HAP-1 (cell line): ENCODE data around the gene PDAP1.
"Not testable (repeated sequence)": the region's sequence is repeated elsewhere in the genome, so short reads cannot be mapped to it uniquely, and the experiment has no call there.

ENCODE experiments used
- DNase-seq, 2 experiments: peaks; one replicate each; pipeline ENCODE4 v3.0.0-alpha.2; 2016 to 2020; ENCODE audit warnings: low spot score in 2 of 2
- H3K27me3 ChIP-seq: fragments of 250-450 bp; sonication (Bioruptor Pico); 2 replicates; pipeline ENCODE4 v1.5.1; 2020; ENCODE audit warnings: low read depth, mild to moderate bottlenecking, moderate library complexity
- H3K36me3 ChIP-seq: fragments of 250-450 bp; sonication (Bioruptor Pico); replicated peaks from 2 replicates; pipeline ENCODE4 v1.5.1; 2020; ENCODE audit warnings: mild to moderate bottlenecking
- H3K4me1 ChIP-seq: fragments of 250-450 bp; sonication (Bioruptor Pico); 2 replicates; pipeline ENCODE4 v1.5.1; 2020; ENCODE audit warnings: mild to moderate bottlenecking
- H3K4me3 ChIP-seq: fragments of 250-450 bp; sonication (Bioruptor Pico); 2 replicates; pipeline ENCODE4 v1.5.1; 2020; ENCODE audit warnings: mild to moderate bottlenecking, moderate library complexity
- H3K9me3 ChIP-seq: fragments of 250-450 bp; sonication (Bioruptor Pico); 2 replicates; pipeline ENCODE4 v1.5.1; 2020; ENCODE audit warnings: mild to moderate bottlenecking, moderate library complexity
- in situ Hi-C: fragments of 300-500 bp; cut with MboI; formaldehyde crosslinking; loops from 3 replicates; pipeline ENCODE4 v1.14.3; 2020; ENCODE audit warnings: low sequenced_read_pairs, inconsistent platforms, mixed read lengths

The PDAP1 gene

GRCh38 chr7:99384523-99384922, 23.9 kb downstream of the PDAP1 start:
- H3K9me3 ChIP-seq: no peaks in the 10 kb centered on the region
- H3K27me3 ChIP-seq: no peaks in the 10 kb centered on the region
- in situ Hi-C loops: no loop called here
- no peak for DNase-seq
- no peaks in the 10 kb centered on the region for H3K4me1 ChIP-seq
- H3K4me3 ChIP-seq: no peak overlapping the region
- peaks cover 18% of the 10 kb centered on the region for H3K36me3 ChIP-seq

- Histone ChIP-seq H3K4me3 (no peak overlapping the region), H3K4me1 (no peaks in the 10 kb centered on the region), H3K36me3 (peaks cover 18% of the 10 kb centered on the region), H3K27me3 (no peaks in the 10 kb centered on the region), H3K9me3 (no peaks in the 10 kb centered on the region)
- in situ Hi-C loops: no loop called here
- DNase-seq: no peak
Measured at GRCh38 chr7:99383791-99384370, 24.5 kb downstream of the PDAP1 start.

- no peaks in the 10 kb centered on the region for H3K27me3 ChIP-seq
- no peaks in the 10 kb centered on the region for H3K4me1 ChIP-seq
- in situ Hi-C loops: no loop called here
- no peak overlapping the region for H3K4me3 ChIP-seq
- H3K9me3 ChIP-seq: no peaks in the 10 kb centered on the region
- no peak for DNase-seq
- peaks cover 16% of the 10 kb centered on the region for H3K36me3 ChIP-seq
Measured at GRCh38 chr7:99383203-99383602, 25.2 kb downstream of the PDAP1 start.

- Histone ChIP-seq H3K9me3 (no peaks in the 10 kb centered on the region), H3K4me3 (no peak overlapping the region), H3K4me1 (no peaks in the 10 kb centered on the region), H3K27me3 (no peaks in the 10 kb centered on the region), H3K36me3 (peaks cover 11% of the 10 kb centered on the region)
- DNase-seq: no peak
- in situ Hi-C loops: no loop called here
Measured at GRCh38 chr7:99381664-99382075, 26.7 kb downstream of the PDAP1 start.

GRCh38 chr7:99380823-99381663, 27.4 kb downstream of the PDAP1 start:
- in situ Hi-C loops: no loop called here
- peaks cover 7% of the 10 kb centered on the region for H3K36me3 ChIP-seq
- H3K27me3 ChIP-seq: no peaks in the 10 kb centered on the region
- H3K9me3 ChIP-seq: no peaks in the 10 kb centered on the region
- H3K4me3 ChIP-seq: no peak overlapping the region
- H3K4me1 ChIP-seq: no peaks in the 10 kb centered on the region
- no peak for DNase-seq

GRCh38 chr7:99380032-99380822, 28.2 kb downstream of the PDAP1 start:
- DNase-seq: no peak
- Histone ChIP-seq H3K4me3 (no peak overlapping the region), H3K4me1 (peaks cover 3% of the 10 kb centered on the region; the same call in 1 of the 2 replicates), H3K36me3 (peaks cover 7% of the 10 kb centered on the region), H3K9me3 (no peaks in the 10 kb centered on the region), H3K27me3 (no peaks in the 10 kb centered on the region)
- in situ Hi-C loops: no loop called here

GRCh38 chr7:99379693-99380031, 28.7 kb downstream of the PDAP1 start:
- H3K27me3 ChIP-seq, H3K36me3 ChIP-seq, H3K9me3 ChIP-seq, in situ Hi-C loops, H3K4me3 ChIP-seq, DNase-seq, H3K4me1 ChIP-seq: not testable (repeated sequence)

- Histone ChIP-seq H3K4me1 (peaks cover 3% of the 10 kb centered on the region; the same call in 1 of the 2 replicates), H3K9me3 (no peaks in the 10 kb centered on the region), H3K27me3 (no peaks in the 10 kb centered on the region), H3K4me3 (no peak overlapping the region), H3K36me3 (peaks cover 7% of the 10 kb centered on the region)
- DNase-seq: no peak
- in situ Hi-C loops: no loop called here
Measured at GRCh38 chr7:99379043-99379577, 29.3 kb downstream of the PDAP1 start.

- peak overlapping the region; percentile 61 for H3K4me3 ChIP-seq
- H3K27me3 ChIP-seq: no peaks in the 10 kb centered on the region
- in situ Hi-C loops: no loop called here
Measured at GRCh38 chr7:99375070-99375807, 33.2 kb downstream of the PDAP1 start.

GRCh38 chr7:99374111-99375064, 34.0 kb downstream of the PDAP1 start, which contains the start of gene ARPC1B:
Gene ARPC1B, plus strand, starts transcription at chr7:99374730. Its CDS starts 10,985 bp downstream, at chr7:99385715.
- Histone ChIP-seq H3K36me3 (peaks cover 3% of the 10 kb centered on the region), H3K4me3 (peak within 1 kb of the TSS; percentile 61), H3K4me1 (peaks cover 3% of the 10 kb centered on the region; the same call in 1 of the 2 replicates), H3K27me3 (no peaks in the 10 kb centered on the region), H3K9me3 (no peaks in the 10 kb centered on the region)
- peak; percentile 58 to 88 for DNase-seq
- in situ Hi-C loops: no loop called here

More at GRCh38 chr7:99375070-99375807, 33.2 kb downstream of the PDAP1 start:
- DNase-seq: peak; percentile 30 to 78
- H3K36me3 ChIP-seq: peaks cover 3% of the 10 kb centered on the region
- no peaks in the 10 kb centered on the region for H3K9me3 ChIP-seq
- peaks cover 3% of the 10 kb centered on the region; the same call in 1 of the 2 replicates for H3K4me1 ChIP-seq

- no peak for DNase-seq
- peak overlapping the region; percentile 61 for H3K4me3 ChIP-seq
- peaks cover 3% of the 10 kb centered on the region for H3K36me3 ChIP-seq
- no peaks in the 10 kb centered on the region for H3K27me3 ChIP-seq
- peaks cover 3% of the 10 kb centered on the region; the same call in 1 of the 2 replicates for H3K4me1 ChIP-seq
- no peaks in the 10 kb centered on the region for H3K9me3 ChIP-seq
- in situ Hi-C loops: no loop called here
Measured at GRCh38 chr7:99373091-99374066, 35.0 kb downstream of the PDAP1 start.
